ENCODE data around the gene SLC2A11.

DNA sequence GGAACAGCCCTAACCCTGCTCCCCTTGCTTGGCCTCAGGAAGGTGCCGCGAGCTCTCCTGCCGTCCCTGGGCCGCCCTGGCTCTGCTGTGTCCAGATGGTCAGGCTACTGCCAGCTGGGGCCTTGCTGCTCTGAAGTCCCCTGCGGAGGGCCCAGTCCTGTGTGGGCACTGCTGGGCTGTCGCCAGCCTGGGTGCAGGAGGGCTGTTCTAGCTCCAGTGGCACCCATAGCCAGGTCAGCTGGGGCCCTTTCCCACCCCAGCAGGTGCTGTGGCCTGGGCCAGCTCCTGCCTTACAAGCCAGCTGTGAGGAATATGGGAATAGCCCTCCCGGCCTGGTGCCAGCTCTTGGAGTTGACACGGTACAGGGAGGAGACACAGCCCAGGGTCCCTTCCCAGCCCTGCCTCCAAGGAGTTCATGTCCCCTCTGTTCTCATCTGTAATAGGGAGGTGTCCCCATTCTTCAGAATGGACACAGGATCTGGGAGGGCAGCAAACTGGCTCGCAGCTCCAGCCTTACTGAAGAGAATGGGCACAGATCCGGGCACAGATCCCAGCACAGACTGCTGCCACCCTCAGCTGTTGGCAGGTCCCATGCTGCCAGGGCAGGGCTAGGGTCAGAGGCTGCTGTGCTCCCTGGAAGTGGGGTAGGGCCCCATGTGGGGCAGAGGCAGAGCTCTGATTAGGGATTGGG, 22.7 kb upstream of the SLC2A11 start:
- no peak for TF ChIP-seq POLR2AphosphoS5 (IDR thresholded peaks at IDR 0.05; ENCODE audit: low read depth, low read length)
- no peak for TF ChIP-seq POLR2A (IDR thresholded peaks at IDR 0.05; ENCODE audit: low read depth, low read length)
- no peak for TF ChIP-seq TAF1 (IDR thresholded peaks at IDR 0.05; ENCODE audit: borderline replicate concordance, low read depth, low read length)

All from GM12892 (cell line).